ENCODE results near the gene SLC16A3.

Gene SLC16A3

GRCh38 chr17:82225368-82226029 is 3.3 kb upstream of the SLC16A3 start:
- no peak for ATAC-seq
- TF ChIP-seq TSHZ2 (CRISPR knock-in tag; IDR thresholded peaks at IDR 0.05), result no peak
- no peak for TF ChIP-seq ISL1 (CRISPR knock-in tag; IDR thresholded peaks at IDR 0.05)
- TF ChIP-seq OSR1 (CRISPR knock-in tag; IDR thresholded peaks at IDR 0.05), result no peak
- no peak for TF ChIP-seq ESRRG (CRISPR knock-in tag; IDR thresholded peaks at IDR 0.05)
- no peak for TF ChIP-seq ARNTL (CRISPR knock-in tag; IDR thresholded peaks at IDR 0.05; ENCODE audit: borderline replicate concordance, low read depth)
- TF ChIP-seq ZFP3 (CRISPR knock-in tag; IDR thresholded peaks at IDR 0.05), result no peak
- no peak for TF ChIP-seq GLIS3 (CRISPR knock-in tag; IDR thresholded peaks at IDR 0.05)
- no peak for TF ChIP-seq ZNF70 (CRISPR knock-in tag; IDR thresholded peaks at IDR 0.05)
- no peak for TF ChIP-seq CSDC2 (CRISPR knock-in tag; IDR thresholded peaks at IDR 0.05)
- no peak for TF ChIP-seq BACH2 (CRISPR knock-in tag; IDR thresholded peaks at IDR 0.05; ENCODE audit: borderline replicate concordance)

GRCh38 chr17:82226146-82226808 is 2.6 kb upstream of the SLC16A3 start:
- TF ChIP-seq SNAI2 (CRISPR knock-in tag; IDR thresholded peaks at IDR 0.05) (no peak), ZNF565 (CRISPR knock-in tag; conservative IDR thresholded peaks at IDR 0.05; ENCODE audit: low read depth) (no peak), PPARA (CRISPR knock-in tag; IDR thresholded peaks at IDR 0.05; ENCODE audit: borderline replicate concordance) (no peak), RARB (CRISPR knock-in tag; IDR thresholded peaks at IDR 0.05) (no peak), GLIS3 (CRISPR knock-in tag; IDR thresholded peaks at IDR 0.05) (no peak), OSR1 (CRISPR knock-in tag; IDR thresholded peaks at IDR 0.05) (no peak), ZNF8 (CRISPR knock-in tag; IDR thresholded peaks at IDR 0.05) (no peak), TSHZ2 (CRISPR knock-in tag; IDR thresholded peaks at IDR 0.05) (no peak), ZC3H10 (CRISPR knock-in tag; IDR thresholded peaks at IDR 0.05) (no peak), ZNF70 (CRISPR knock-in tag; IDR thresholded peaks at IDR 0.05) (no peak), ZFP3 (CRISPR knock-in tag; IDR thresholded peaks at IDR 0.05) (no peak), TCF4 (CRISPR knock-in tag; IDR thresholded peaks at IDR 0.05; ENCODE audit: borderline replicate concordance) (no peak), ISL1 (CRISPR knock-in tag; IDR thresholded peaks at IDR 0.05) (no peak), ARNTL (CRISPR knock-in tag; IDR thresholded peaks at IDR 0.05; ENCODE audit: borderline replicate concordance, low read depth) (no peak), TOX (CRISPR knock-in tag; IDR thresholded peaks at IDR 0.05; ENCODE audit: borderline replicate concordance) (no peak), CSDC2 (CRISPR knock-in tag; IDR thresholded peaks at IDR 0.05) (no peak)
- TF ChIP-seq, protein P1, sequence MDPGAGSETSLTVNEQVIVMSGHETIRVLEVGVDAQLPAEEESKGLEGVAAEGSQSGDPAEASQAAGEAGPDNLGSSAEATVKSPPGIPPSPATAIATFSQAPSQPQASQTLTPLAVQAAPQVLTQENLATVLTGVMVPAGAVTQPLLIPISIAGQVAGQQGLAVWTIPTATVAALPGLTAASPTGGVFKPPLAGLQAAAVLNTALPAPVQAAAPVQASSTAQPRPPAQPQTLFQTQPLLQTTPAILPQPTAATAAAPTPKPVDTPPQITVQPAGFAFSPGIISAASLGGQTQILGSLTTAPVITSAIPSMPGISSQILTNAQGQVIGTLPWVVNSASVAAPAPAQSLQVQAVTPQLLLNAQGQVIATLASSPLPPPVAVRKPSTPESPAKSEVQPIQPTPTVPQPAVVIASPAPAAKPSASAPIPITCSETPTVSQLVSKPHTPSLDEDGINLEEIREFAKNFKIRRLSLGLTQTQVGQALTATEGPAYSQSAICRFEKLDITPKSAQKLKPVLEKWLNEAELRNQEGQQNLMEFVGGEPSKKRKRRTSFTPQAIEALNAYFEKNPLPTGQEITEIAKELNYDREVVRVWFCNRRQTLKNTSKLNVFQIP (CRISPR knock-in tag; IDR thresholded peaks at IDR 0.05; ENCODE audit: borderline replicate concordance, low read depth), result no peak
- TF ChIP-seq, protein P2, sequence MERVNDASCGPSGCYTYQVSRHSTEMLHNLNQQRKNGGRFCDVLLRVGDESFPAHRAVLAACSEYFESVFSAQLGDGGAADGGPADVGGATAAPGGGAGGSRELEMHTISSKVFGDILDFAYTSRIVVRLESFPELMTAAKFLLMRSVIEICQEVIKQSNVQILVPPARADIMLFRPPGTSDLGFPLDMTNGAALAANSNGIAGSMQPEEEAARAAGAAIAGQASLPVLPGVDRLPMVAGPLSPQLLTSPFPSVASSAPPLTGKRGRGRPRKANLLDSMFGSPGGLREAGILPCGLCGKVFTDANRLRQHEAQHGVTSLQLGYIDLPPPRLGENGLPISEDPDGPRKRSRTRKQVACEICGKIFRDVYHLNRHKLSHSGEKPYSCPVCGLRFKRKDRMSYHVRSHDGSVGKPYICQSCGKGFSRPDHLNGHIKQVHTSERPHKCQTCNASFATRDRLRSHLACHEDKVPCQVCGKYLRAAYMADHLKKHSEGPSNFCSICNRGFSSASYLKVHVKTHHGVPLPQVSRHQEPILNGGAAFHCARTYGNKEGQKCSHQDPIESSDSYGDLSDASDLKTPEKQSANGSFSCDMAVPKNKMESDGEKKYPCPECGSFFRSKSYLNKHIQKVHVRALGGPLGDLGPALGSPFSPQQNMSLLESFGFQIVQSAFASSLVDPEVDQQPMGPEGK (CRISPR knock-in tag; IDR thresholded peaks at IDR 0.05; ENCODE audit: borderline replicate concordance), result no peak
- no peak for ATAC-seq
